Neural progenitor cell (in vitro differentiated cells): ENCODE results near the gene DDX50. TPM values are rescaled to one million over a fixed set of nuclear protein-coding genes. Genes with fewer than 3 reads are reported as not detected.

ENCODE experiments used
- DNase-seq: peaks from one replicate; pipeline ENCODE4 v3.0.0-alpha.2; 2016; ENCODE audit warnings: low spot score
- H2AFZ ChIP-seq: fragments of 200-600 bp; sonication (generic); replicated peaks from 2 replicates; pipeline ENCODE4 v1.6.1; 2016; ENCODE audit warnings: antibody characterized with exemption
- H3F3A ChIP-seq: fragments of 200-600 bp; sonication (generic); 2 replicates; pipeline ENCODE4 v1.6.1; 2016; ENCODE audit warnings: antibody characterized with exemption, low read depth
- H3K27ac ChIP-seq: fragments of 200-600 bp; sonication (generic); 2 replicates; pipeline ENCODE4 v1.5.1; 2016; ENCODE audit warnings: mild to moderate bottlenecking
- H3K27me3 ChIP-seq: fragments of 200-600 bp; sonication (generic); 2 replicates; pipeline ENCODE4 v1.6.1; 2016; ENCODE audit warnings: mild to moderate bottlenecking, moderate library complexity
- H3K36me3 ChIP-seq: fragments of 200-600 bp; sonication (generic); 2 replicates; pipeline ENCODE4 v1.5.1; 2016
- H3K4me1 ChIP-seq: fragments of 200-600 bp; sonication (generic); 2 replicates; pipeline ENCODE4 v1.6.1; 2016; ENCODE audit warnings: mixed run types
- H3K4me2 ChIP-seq: fragments of 200-600 bp; sonication (generic); 2 replicates; pipeline ENCODE4 v1.6.1; 2016
- H3K4me3 ChIP-seq: fragments of 200-600 bp; sonication (generic); 2 replicates; pipeline ENCODE4 v1.5.1; 2016
- H3K79me2 ChIP-seq: fragments of 200-600 bp; sonication (generic); 2 replicates; pipeline ENCODE4 v1.6.1; 2016; ENCODE audit warnings: low read depth
- H3K9ac ChIP-seq: fragments of 200-600 bp; sonication (generic); 2 replicates; pipeline ENCODE4 v1.6.1; 2016
- H3K9me3 ChIP-seq: fragments of 200-600 bp; sonication (generic); 2 replicates; pipeline ENCODE4 v1.5.1; 2016; ENCODE audit warnings: low read depth
- H4K20me1 ChIP-seq: fragments of 200-600 bp; sonication (generic); 2 replicates; pipeline ENCODE4 v1.6.1; 2016; ENCODE audit warnings: low read depth
- H3K27ac Mint-ChIP-seq: 3 replicates; pipeline ENCODE4 v1.8.0; 2021; ENCODE audit warnings: mixed read lengths
- H3K27me3 Mint-ChIP-seq: 2 replicates; pipeline ENCODE4 v1.8.0; 2022; ENCODE audit warnings: low read depth, mild to moderate bottlenecking, inconsistent platforms, moderate library complexity, mixed read lengths; ENCODE audit not compliant: insufficient read depth
- H3K36me3 Mint-ChIP-seq: 3 replicates; pipeline ENCODE4 v1.8.0; 2021; ENCODE audit warnings: mixed read lengths
- H3K4me1 Mint-ChIP-seq: 3 replicates; pipeline ENCODE4 v1.8.0; 2021; ENCODE audit warnings: mixed read lengths
- H3K4me3 Mint-ChIP-seq: 3 replicates; pipeline ENCODE4 v1.8.0; 2021; ENCODE audit warnings: mild to moderate bottlenecking, moderate library complexity, mixed read lengths
- H3K9me3 Mint-ChIP-seq: 3 replicates; pipeline ENCODE4 v1.8.0; 2020; ENCODE audit warnings: mixed read lengths
- CTCF ChIP-seq: fragments of 200-600 bp; sonication (generic); IDR thresholded peaks from 2 replicates; pipeline ENCODE4 v1.5.1; 2017; ENCODE audit warnings: antibody characterized with exemption, mild to moderate bottlenecking
- EZH2 ChIP-seq: fragments of 200-600 bp; sonication (generic); IDR thresholded peaks from 2 replicates; pipeline ENCODE4 v1.6.1; 2017; ENCODE audit warnings: antibody characterized with exemption, mild to moderate bottlenecking, moderate library complexity
- EZH2phosphoT487 ChIP-seq: fragments of 200-600 bp; sonication (generic); IDR thresholded peaks from 2 replicates; pipeline ENCODE4 v1.6.1; 2017; ENCODE audit warnings: antibody characterized with exemption
- total RNA-seq: library from RNA; depleted of rRNA; stranded (reverse); fragments of >200 nt; gene quantifications from 2 replicates; pipeline ENCODE4 v1.2.3, GENCODE V29; 2015; ENCODE audit warnings: low replicate concordance

DDX50 gene
- total RNA-seq, 1 donor from 2014 or later = 110 TPM

- Histone ChIP-seq H2AFZ (peak overlapping the region; percentile 84), H3K9ac (peak overlapping the region; percentile 54), H3K9me3 (no peaks in the 10 kb centered on the region), H3K4me2 (peak overlapping the region; percentile 73), H3F3A (peaks cover 33% of the 10 kb centered on the region), H3K4me1 (peaks cover 15% of the 10 kb centered on the region), H3K27ac (peak overlapping the region; percentile 99), H4K20me1 (peaks cover 7% of the 10 kb centered on the region), H3K79me2 (peaks cover 43% of the 10 kb centered on the region), H3K4me3 (peak overlapping the region; percentile 82), H3K27me3 (no peaks in the 10 kb centered on the region), H3K36me3 (no peaks in the 10 kb centered on the region)
- Mint-ChIP-seq H3K36me3 (peaks cover 8% of the 10 kb centered on the region), H3K27ac (peak overlapping the region; percentile 100), H3K27me3 (no peaks in the 10 kb centered on the region), H3K9me3 (no peaks in the 10 kb centered on the region), H3K4me1 (peaks cover 31% of the 10 kb centered on the region), H3K4me3 (peak overlapping the region; percentile 94)
- no peak for DNase-seq
- TF ChIP-seq CTCF (no peak), EZH2 (peak; percentile 18)
Measured at GRCh38 chr10:68900427-68901104, 549 bp upstream of the DDX50 start.

GRCh38 chr10:68902382-68902781, 1.3 kb downstream of the DDX50 start:
- TF ChIP-seq EZH2phosphoT487 (no peak), EZH2 (no peak), CTCF (no peak)
- H3K4me3 Mint-ChIP-seq = peak overlapping the region; percentile 78
- peaks cover under 1% of the 10 kb centered on the region for H3K36me3 ChIP-seq
- peaks cover 32% of the 10 kb centered on the region for H3F3A ChIP-seq
- H3K4me2 ChIP-seq = peak overlapping the region; percentile 93
- H3K9me3 Mint-ChIP-seq = no peaks in the 10 kb centered on the region
- no peak overlapping the region for H2AFZ ChIP-seq
- no peaks in the 10 kb centered on the region for H3K27me3 Mint-ChIP-seq
- peaks cover 8% of the 10 kb centered on the region for H4K20me1 ChIP-seq
- H3K4me1 Mint-ChIP-seq = peaks cover 27% of the 10 kb centered on the region
- H3K4me1 ChIP-seq = peaks cover 15% of the 10 kb centered on the region
- H3K79me2 ChIP-seq = peaks cover 61% of the 10 kb centered on the region
- no peaks in the 10 kb centered on the region for H3K27me3 ChIP-seq
- H3K4me3 ChIP-seq = peak overlapping the region; percentile 82
- peak overlapping the region; percentile 8 for H3K27ac Mint-ChIP-seq
- H3K9ac ChIP-seq = peak overlapping the region; percentile 94
- H3K27ac ChIP-seq = no peak overlapping the region
- peaks cover 17% of the 10 kb centered on the region for H3K36me3 Mint-ChIP-seq
- DNase-seq = no peak
- H3K9me3 ChIP-seq = no peaks in the 10 kb centered on the region

- Histone ChIP-seq H3K9me3 (no peaks in the 10 kb centered on the region), H3K4me2 (no peak overlapping the region), H2AFZ (no peak overlapping the region), H3F3A (no peaks in the 10 kb centered on the region), H3K36me3 (peaks cover 11% of the 10 kb centered on the region), H3K27ac (no peak overlapping the region), H3K27me3 (no peaks in the 10 kb centered on the region), H4K20me1 (no peaks in the 10 kb centered on the region), H3K4me3 (no peak overlapping the region), H3K79me2 (peaks cover 19% of the 10 kb centered on the region), H3K9ac (no peak overlapping the region), H3K4me1 (no peaks in the 10 kb centered on the region)
- no peak for DNase-seq
- H3K9me3 Mint-ChIP-seq = no peaks in the 10 kb centered on the region
- H3K27ac Mint-ChIP-seq = no peak overlapping the region
- no peaks in the 10 kb centered on the region for H3K4me1 Mint-ChIP-seq
- no peaks in the 10 kb centered on the region for H3K27me3 Mint-ChIP-seq
- H3K36me3 Mint-ChIP-seq = peaks cover 5% of the 10 kb centered on the region
- no peak for TF ChIP-seq EZH2
- no peak for TF ChIP-seq EZH2phosphoT487
- TF ChIP-seq CTCF = no peak
- no peak overlapping the region for H3K4me3 Mint-ChIP-seq
Measured at GRCh38 chr10:68924593-68924992, 23.5 kb downstream of the DDX50 start.
